SIG-M5 treated with dmso at 0.1 percent for 504 hours (cell line): ENCODE data around the gene ATF1.
A peak's percentile ranks its signal among the peaks of the same experiment; 100 is the strongest.
"Not testable (repeated sequence)": the region's sequence is repeated elsewhere in the genome, so short reads cannot be mapped to it uniquely, and the experiment has no call there.

Experiments
- DNase-seq: peaks from one replicate; lab custom pipeline; 2025; ENCODE audit not compliant: unreplicated experiment; lab: John Stamatoyannopoulos, UW

Gene ATF1

GRCh38 chr12:50790081-50790480 is 26.2 kb downstream of the ATF1 start:
- no peak for DNase-seq

GRCh38 chr12:50799908-50800307 is 36.0 kb downstream of the ATF1 start:
- no peak for DNase-seq

GRCh38 chr12:50803230-50803875 is 39.5 kb downstream of the ATF1 start:
- DNase-seq, result no peak

- no peak for DNase-seq
Measured at GRCh38 chr12:50806176-50806575, 42.3 kb downstream of the ATF1 start.

- not testable (repeated sequence) for DNase-seq
Measured at GRCh38 chr12:50809131-50809530, 45.2 kb downstream of the ATF1 start.

GRCh38 chr12:50814921-50815320 is 51.0 kb downstream of the ATF1 start:
- DNase-seq, result not testable (repeated sequence)

GRCh38 chr12:50820177-50820576 is 56.3 kb downstream of the ATF1 start:
- DNase-seq, result no peak

GRCh38 chr12:50822082-50822481 is 58.2 kb downstream of the ATF1 start:
- DNase-seq, result no peak

- not testable (repeated sequence) for DNase-seq
Measured at GRCh38 chr12:50823724-50824123, 59.8 kb downstream of the ATF1 start.

- DNase-seq, result no peak
Measured at GRCh38 chr12:50824914-50825313, 61.0 kb downstream of the ATF1 start.

- DNase-seq, result peak; percentile 76
Measured at GRCh38 chr12:50825372-50825838, 61.5 kb downstream of the ATF1 start.

- DNase-seq, result no peak
Measured at GRCh38 chr12:50828121-50828520, 64.2 kb downstream of the ATF1 start.

- no peak for DNase-seq
Measured at GRCh38 chr12:50828886-50829285, 65.0 kb downstream of the ATF1 start.

GRCh38 chr12:50833801-50834200 is 69.9 kb downstream of the ATF1 start:
- not testable (repeated sequence) for DNase-seq

GRCh38 chr12:50839042-50839441 is 75.1 kb downstream of the ATF1 start:
- no peak for DNase-seq

- DNase-seq, result no peak
Measured at GRCh38 chr12:50840809-50841487, 77.0 kb downstream of the ATF1 start.

- no peak for DNase-seq
Measured at GRCh38 chr12:50841716-50842531, 78.0 kb downstream of the ATF1 start.

GRCh38 chr12:50842637-50843493 is 79.0 kb downstream of the ATF1 start, which contains the start of gene TMPRSS12:
Gene TMPRSS12 (plus strand): TSS chr12:50842926. CDS start chr12:50842965, 39 bp downstream.
- DNase-seq, result no peak

- DNase-seq, result no peak
Measured at GRCh38 chr12:50845021-50845647, 81.2 kb downstream of the ATF1 start.

- DNase-seq, result no peak
Measured at GRCh38 chr12:50848963-50849362, 85.1 kb downstream of the ATF1 start.
